Measurements from ENCODE around the gene PCNX2.

PCNX2 gene

GRCh38 chr1:233293556-233294446, 1.7 kb downstream of the PCNX2 start:
- TF ChIP-seq, protein P1, sequence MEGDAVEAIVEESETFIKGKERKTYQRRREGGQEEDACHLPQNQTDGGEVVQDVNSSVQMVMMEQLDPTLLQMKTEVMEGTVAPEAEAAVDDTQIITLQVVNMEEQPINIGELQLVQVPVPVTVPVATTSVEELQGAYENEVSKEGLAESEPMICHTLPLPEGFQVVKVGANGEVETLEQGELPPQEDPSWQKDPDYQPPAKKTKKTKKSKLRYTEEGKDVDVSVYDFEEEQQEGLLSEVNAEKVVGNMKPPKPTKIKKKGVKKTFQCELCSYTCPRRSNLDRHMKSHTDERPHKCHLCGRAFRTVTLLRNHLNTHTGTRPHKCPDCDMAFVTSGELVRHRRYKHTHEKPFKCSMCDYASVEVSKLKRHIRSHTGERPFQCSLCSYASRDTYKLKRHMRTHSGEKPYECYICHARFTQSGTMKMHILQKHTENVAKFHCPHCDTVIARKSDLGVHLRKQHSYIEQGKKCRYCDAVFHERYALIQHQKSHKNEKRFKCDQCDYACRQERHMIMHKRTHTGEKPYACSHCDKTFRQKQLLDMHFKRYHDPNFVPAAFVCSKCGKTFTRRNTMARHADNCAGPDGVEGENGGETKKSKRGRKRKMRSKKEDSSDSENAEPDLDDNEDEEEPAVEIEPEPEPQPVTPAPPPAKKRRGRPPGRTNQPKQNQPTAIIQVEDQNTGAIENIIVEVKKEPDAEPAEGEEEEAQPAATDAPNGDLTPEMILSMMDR (IDR thresholded peaks at IDR 0.05) = no peak
- no peak for TF ChIP-seq ZFX (IDR thresholded peaks at IDR 0.05; ENCODE audit: borderline replicate concordance)
- H3K27ac ChIP-seq = no peak overlapping the region

DNA sequence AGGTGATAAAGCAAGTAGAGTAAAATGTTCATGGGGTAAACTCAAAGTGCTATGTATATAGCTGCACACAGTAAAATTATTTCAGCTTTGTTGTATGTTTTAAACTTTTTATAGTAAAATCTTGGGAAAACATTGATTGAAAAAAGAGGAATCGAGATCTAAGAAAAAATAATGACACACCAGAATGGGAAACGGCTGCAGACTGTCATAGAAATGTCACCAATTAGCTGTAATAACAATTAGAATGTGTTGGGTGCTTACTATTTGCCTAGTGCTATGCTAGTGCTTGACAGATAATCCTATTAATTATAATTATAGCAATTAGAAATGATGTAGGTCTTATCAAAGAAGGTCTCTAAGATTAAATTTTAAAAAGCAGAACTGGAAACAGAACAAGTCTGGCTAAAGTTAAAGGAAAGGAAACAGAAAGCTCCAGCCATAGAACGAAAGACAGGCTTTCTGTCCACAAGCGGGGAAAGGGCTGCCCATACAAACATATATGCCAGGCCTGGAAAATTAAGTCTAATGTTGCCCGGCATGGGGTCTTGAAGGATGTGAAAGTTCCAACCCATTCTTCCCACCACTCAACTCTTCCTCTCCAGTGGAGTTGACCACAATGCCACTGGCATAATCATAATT, 5.0 kb downstream of the PCNX2 start:
- H3K27ac ChIP-seq = no peak overlapping the region
- TF ChIP-seq, protein P1 (IDR thresholded peaks at IDR 0.05) = no peak
- TF ChIP-seq ZFX (IDR thresholded peaks at IDR 0.05; ENCODE audit: borderline replicate concordance) = no peak

GRCh38 chr1:233289676-233290075, 5.8 kb downstream of the PCNX2 start:
- TF ChIP-seq, protein P1 (IDR thresholded peaks at IDR 0.05) = no peak
- H3K27ac ChIP-seq = no peak overlapping the region

- no peak overlapping the region for H3K27ac ChIP-seq
- TF ChIP-seq, protein P1 (IDR thresholded peaks at IDR 0.05) = no peak
- TF ChIP-seq ZFX (IDR thresholded peaks at IDR 0.05; ENCODE audit: borderline replicate concordance) = no peak
Observed at GRCh38 chr1:233282582-233282886, 13.0 kb downstream of the PCNX2 start.

- TF ChIP-seq, protein P1 (IDR thresholded peaks at IDR 0.05) = no peak
- TF ChIP-seq ZFX (IDR thresholded peaks at IDR 0.05; ENCODE audit: borderline replicate concordance) = no peak
- H3K27ac ChIP-seq = no peak overlapping the region
Observed at GRCh38 chr1:233281711-233282581, 13.6 kb downstream of the PCNX2 start.

GRCh38 chr1:233279971-233280370, 15.6 kb downstream of the PCNX2 start:
- TF ChIP-seq ZFX (IDR thresholded peaks at IDR 0.05; ENCODE audit: borderline replicate concordance) = no peak
- TF ChIP-seq, protein P1 (IDR thresholded peaks at IDR 0.05) = no peak
- no peak overlapping the region for H3K27ac ChIP-seq

All from 22Rv1 (cell line).